WTC11 (cell line): ENCODE results near the gene MTPN.

Experiments
- TF ChIP-seq, protein P1 (sequence below): fragments of 200-600 bp; IDR thresholded peaks from 2 replicates; pipeline ENCODE4 v1.8.0; 2022; ENCODE audit warnings: antibody characterized with exemption
- TF ChIP-seq, protein P2 (sequence below): sonication (generic); formaldehyde crosslinking; IDR thresholded peaks from 2 replicates; pipeline ENCODE4 v1.8.0; 2022; ENCODE audit warnings: mild to moderate bottlenecking, missing genetic modification reagents

DNA sequence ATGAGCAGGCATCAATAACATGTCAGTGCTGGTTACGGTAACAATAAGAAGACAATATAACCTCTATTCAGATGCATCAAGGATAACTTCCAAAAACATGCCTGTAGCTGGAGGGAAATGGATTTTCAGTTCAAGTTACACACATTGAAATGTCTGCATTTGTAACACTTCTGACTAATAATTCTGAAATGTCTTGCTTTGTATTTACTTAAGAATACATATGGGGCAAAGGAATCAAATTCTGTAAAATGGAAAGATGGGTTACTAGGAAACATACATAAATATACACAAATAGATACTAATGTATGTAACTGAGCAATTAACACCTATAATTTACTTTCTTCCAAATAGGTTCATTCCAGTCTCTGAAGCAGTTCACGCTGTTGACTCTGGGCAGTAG, 18.6 kb upstream of the MTPN start:
- TF ChIP-seq, protein P1, sequence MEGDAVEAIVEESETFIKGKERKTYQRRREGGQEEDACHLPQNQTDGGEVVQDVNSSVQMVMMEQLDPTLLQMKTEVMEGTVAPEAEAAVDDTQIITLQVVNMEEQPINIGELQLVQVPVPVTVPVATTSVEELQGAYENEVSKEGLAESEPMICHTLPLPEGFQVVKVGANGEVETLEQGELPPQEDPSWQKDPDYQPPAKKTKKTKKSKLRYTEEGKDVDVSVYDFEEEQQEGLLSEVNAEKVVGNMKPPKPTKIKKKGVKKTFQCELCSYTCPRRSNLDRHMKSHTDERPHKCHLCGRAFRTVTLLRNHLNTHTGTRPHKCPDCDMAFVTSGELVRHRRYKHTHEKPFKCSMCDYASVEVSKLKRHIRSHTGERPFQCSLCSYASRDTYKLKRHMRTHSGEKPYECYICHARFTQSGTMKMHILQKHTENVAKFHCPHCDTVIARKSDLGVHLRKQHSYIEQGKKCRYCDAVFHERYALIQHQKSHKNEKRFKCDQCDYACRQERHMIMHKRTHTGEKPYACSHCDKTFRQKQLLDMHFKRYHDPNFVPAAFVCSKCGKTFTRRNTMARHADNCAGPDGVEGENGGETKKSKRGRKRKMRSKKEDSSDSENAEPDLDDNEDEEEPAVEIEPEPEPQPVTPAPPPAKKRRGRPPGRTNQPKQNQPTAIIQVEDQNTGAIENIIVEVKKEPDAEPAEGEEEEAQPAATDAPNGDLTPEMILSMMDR = no peak
- TF ChIP-seq, protein P2, sequence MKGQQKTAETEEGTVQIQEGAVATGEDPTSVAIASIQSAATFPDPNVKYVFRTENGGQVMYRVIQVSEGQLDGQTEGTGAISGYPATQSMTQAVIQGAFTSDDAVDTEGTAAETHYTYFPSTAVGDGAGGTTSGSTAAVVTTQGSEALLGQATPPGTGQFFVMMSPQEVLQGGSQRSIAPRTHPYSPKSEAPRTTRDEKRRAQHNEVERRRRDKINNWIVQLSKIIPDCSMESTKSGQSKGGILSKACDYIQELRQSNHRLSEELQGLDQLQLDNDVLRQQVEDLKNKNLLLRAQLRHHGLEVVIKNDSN (CRISPR knock-in tag) = no peak
